ENCODE data around the gene CROCC. TPM values are rescaled to one million over a fixed set of nuclear protein-coding genes. Genes with fewer than 3 reads are reported as not detected.
"Not testable (repeated sequence)": the region's sequence is repeated elsewhere in the genome, so short reads cannot be mapped to it uniquely, and the experiment has no call there.

The CROCC gene
- total RNA-seq, 1 donor from 2014 or later = 6.8 TPM

DNA sequence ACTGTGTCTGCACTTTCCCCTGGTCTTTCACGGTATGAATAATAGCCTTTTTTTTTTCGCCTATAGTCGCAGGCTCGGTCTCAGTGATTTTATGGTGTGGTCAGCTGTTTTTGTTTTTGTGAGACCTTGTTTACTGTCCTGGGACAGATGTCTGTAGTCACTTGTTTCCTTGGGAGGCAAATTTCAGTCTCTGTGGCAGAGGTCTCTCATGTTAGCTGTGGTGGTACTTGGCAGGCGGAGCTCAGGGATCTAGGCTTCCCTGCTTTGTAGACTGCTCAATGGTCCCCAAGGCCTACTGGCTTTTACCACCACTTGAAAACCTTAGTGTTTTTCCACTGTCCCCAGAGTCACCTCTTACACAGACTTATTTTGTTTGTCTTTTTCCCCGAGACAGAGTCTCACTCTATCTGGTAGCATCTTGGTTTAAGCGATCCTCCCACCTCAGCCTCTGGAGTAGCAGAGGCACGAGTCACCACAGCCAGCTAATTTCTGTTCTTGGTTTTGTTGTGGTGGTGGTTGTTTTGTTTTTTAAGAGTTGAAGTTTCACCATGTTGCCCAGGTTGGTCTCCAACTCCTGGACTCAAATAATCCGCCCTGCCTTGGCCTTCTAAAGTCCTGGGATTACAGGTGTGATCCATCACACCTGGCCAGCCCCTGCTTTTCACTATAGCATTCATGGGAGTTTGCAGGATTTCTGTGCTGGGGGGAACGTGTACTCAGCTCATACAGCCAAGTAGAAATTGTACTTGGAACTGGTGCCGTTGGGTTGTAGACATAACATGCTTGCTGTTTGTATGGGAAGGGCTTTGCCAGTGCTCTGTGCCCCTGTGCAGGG is 15.6 kb upstream of the CROCC start:
- H3K27me3 ChIP-seq (ENCODE audit: control insufficient read depth in 3 of 3, insufficient read depth in 3 of 3, low read length in 3 of 3) = no peaks in the 10 kb centered on the region
- peak overlapping the region in 1 of 3 donors; percentile 17 for H3K4me3 ChIP-seq (ENCODE audit: low read length in 3 of 3)
- peak overlapping the region; percentile 98 for H3K27ac ChIP-seq (ENCODE audit: low read depth, low read length)
- H3K9me3 ChIP-seq (ENCODE audit: control insufficient read depth in 3 of 3, low read length in 3 of 3) = no peaks in the 10 kb centered on the region
- peaks cover 21 to 24% (median 21%) of the 10 kb centered on the region in 3 donors for H3K4me1 ChIP-seq (ENCODE audit: control insufficient read depth in 3 of 3, insufficient read depth in 3 of 3, low read length in 3 of 3)
- no peaks in the 10 kb centered on the region for H3K36me3 ChIP-seq (ENCODE audit: control insufficient read depth in 3 of 3, insufficient read depth in 3 of 3, low read length in 3 of 3)
- H3K9ac ChIP-seq (ENCODE audit: low read depth in 1 of 3, low read length in 3 of 3) = peak overlapping the region; percentile 93 to 100 (median 99)

DNA sequence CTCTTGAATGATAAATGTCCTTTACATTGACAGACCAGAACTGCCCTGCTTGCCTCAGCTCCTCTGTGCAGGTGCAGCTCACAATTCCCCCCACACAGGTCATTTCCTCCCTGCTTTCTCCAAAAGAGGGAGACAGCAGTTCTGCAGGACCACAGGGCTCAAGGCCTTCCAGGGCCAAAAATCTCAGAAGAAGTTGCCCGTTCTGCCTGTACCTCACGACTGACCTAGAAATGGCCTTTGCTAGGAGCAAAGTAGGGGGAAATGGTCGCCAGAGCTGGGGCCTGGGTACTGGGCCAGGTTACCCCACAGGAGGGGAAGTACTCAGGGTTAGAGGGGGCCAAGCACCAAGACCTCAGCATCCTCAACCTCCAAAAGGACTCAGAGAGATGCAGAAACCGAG is 14.9 kb upstream of the CROCC start:
- Histone ChIP-seq H3K27ac (ENCODE audit: low read depth, low read length) (peak overlapping the region; percentile 0), H3K4me3 (ENCODE audit: low read length in 3 of 3) (no peak overlapping the region), H3K27me3 (ENCODE audit: control insufficient read depth in 3 of 3, insufficient read depth in 3 of 3, low read length in 3 of 3) (no peaks in the 10 kb centered on the region), H3K4me1 (ENCODE audit: control insufficient read depth in 3 of 3, insufficient read depth in 3 of 3, low read length in 3 of 3) (peaks cover 21 to 28% (median 21%) of the 10 kb centered on the region in 3 donors), H3K36me3 (ENCODE audit: control insufficient read depth in 3 of 3, insufficient read depth in 3 of 3, low read length in 3 of 3) (no peaks in the 10 kb centered on the region), H3K9me3 (ENCODE audit: control insufficient read depth in 3 of 3, low read length in 3 of 3) (no peaks in the 10 kb centered on the region), H3K9ac (ENCODE audit: low read depth in 1 of 3, low read length in 3 of 3) (peak overlapping the region in 1 of 3 donors; percentile 99)

DNA sequence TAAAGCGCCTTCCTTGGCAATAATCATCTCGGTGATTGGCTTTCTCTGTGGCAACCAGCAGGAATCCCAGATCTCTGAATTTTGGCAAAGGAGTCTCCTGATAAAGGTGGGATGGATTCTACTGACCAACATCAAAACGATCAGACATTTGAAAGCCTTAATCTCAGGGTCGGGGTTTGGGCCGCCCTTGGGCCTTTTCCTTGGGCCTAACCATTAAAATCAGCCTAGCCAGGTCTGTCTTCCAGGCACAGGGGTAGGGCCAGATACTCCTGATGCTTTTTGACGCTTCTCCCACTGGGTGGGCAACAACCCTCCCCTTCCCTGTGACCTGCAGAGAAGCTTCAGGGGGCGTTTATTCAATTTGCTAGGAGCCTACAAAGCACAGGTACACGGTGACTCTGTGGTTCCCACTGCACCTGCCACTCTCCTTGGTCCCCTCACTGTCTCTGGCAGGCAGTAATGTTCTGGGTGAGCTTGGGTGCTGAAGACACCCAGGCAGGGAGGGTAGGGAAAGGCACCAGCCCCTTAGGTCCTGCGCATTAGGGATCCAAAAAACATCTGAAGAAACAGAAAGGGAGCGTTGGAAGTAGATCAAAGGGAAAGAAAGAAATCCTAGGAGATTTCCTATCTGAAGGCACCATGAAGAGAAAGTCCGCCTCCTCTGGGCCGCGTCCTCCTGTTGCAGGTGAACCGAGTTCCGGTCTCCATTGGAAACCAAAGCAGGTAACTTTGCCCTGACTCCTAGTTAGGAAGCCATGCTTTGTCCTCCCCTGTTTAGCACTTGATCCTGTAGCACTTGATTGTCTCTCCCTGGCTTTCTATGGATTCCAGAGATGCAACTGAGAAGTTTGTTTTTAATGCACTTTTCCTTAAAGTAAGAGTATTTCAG is 13.6 kb upstream of the CROCC start:
- H3K9me3 ChIP-seq (ENCODE audit: control insufficient read depth in 3 of 3, low read length in 3 of 3) = no peaks in the 10 kb centered on the region

DNA sequence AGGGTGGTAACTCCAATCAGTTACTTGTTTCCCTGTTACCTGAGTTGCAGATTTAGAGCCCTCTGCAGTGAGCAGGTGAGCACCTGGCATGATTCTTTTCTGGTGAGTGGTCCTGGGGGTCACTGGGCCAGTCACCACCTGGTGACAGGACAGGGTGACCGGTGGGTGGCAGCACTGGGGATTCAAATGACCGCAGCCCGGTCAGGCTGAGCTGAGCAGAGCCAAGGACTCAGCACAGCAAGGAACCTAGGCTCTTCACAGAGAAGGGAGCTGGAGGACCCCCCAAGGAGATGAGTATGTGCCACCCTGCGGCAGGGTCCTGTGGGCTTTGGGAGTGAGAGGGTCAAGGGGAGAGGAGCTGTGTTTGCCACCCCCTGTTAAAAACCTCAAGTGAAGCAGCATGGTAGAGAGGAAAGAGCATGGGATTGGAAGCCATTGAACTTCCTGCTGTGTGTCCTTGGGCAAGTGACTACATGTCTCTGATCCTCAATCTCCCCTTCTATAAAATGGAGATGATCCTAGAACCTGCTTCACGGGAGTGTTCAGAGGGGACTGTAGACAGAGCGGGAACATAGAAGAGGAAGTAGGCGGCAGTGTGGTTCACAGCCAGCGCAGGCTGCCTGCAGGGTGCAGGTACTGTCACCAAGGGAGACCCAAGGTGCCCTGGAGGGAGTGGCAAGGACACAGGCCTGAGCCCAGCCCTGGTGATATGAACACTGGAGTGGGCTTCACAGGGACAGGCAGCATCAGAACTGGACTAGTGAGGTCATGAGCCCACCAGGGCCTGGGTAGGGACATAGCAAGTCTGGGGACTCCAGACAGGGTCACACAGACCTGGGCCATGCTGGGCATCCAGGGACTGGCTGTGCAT is 9.6 kb upstream of the CROCC start:
- peak overlapping the region in 1 of 3 donors; percentile 33 for H3K9ac ChIP-seq (ENCODE audit: low read depth in 1 of 3, low read length in 3 of 3)
- H3K9me3 ChIP-seq (ENCODE audit: control insufficient read depth in 3 of 3, low read length in 3 of 3) = not testable (repeated sequence)

More for the DNA sequence above, 13.6 kb upstream of the CROCC start:
- no peak overlapping the region for H3K27ac ChIP-seq (ENCODE audit: low read depth, low read length)
- no peaks in the 10 kb centered on the region for H3K27me3 ChIP-seq (ENCODE audit: control insufficient read depth in 3 of 3, insufficient read depth in 3 of 3, low read length in 3 of 3)
- H3K36me3 ChIP-seq (ENCODE audit: control insufficient read depth in 3 of 3, insufficient read depth in 3 of 3, low read length in 3 of 3) = no peaks in the 10 kb centered on the region
- no peak overlapping the region for H3K4me3 ChIP-seq (ENCODE audit: low read length in 3 of 3)
- peaks cover 20 to 38% (median 30%) of the 10 kb centered on the region in 3 donors for H3K4me1 ChIP-seq (ENCODE audit: control insufficient read depth in 3 of 3, insufficient read depth in 3 of 3, low read length in 3 of 3)
- peak overlapping the region in 1 of 3 donors; percentile 55 for H3K9ac ChIP-seq (ENCODE audit: low read depth in 1 of 3, low read length in 3 of 3)

DNA sequence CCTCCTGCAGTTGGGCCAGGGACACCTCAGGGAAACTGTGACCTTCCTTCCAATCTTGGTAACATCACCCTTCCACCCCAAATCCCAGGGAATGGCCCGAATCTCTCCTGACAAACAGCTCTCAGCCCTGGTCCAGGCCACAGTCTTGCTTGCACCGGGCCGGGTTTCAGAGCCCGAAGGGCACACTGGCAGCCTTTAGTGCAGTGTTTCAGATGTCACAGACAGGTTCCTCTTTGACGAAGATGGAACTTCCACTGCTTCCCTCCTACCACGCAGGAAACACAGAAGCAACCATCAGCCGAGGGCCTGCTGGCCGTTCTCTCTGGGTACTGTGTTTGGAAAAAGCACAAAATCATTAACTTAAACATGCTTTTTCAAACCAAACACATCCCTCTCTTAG is 9.0 kb upstream of the CROCC start:
- not testable (repeated sequence) for H3K27ac ChIP-seq (ENCODE audit: low read depth, low read length); H3K27me3 ChIP-seq (ENCODE audit: control insufficient read depth in 3 of 3, insufficient read depth in 3 of 3, low read length in 3 of 3); H3K9me3 ChIP-seq (ENCODE audit: control insufficient read depth in 3 of 3, low read length in 3 of 3); H3K36me3 ChIP-seq (ENCODE audit: control insufficient read depth in 3 of 3, insufficient read depth in 3 of 3, low read length in 3 of 3)
- peak overlapping the region in 2 of 3 donors; percentile 16 to 99 for H3K9ac ChIP-seq (ENCODE audit: low read depth in 1 of 3, low read length in 3 of 3)
- H3K4me1 ChIP-seq (ENCODE audit: control insufficient read depth in 3 of 3, insufficient read depth in 3 of 3, low read length in 3 of 3) = peaks cover 9 to 37% (median 28%) of the 10 kb centered on the region in 3 donors
- H3K4me3 ChIP-seq (ENCODE audit: low read length in 3 of 3) = peak overlapping the region in 1 of 3 donors; percentile 88

More for the DNA sequence above, 9.6 kb upstream of the CROCC start:
- not testable (repeated sequence) for H3K27me3 ChIP-seq (ENCODE audit: control insufficient read depth in 3 of 3, insufficient read depth in 3 of 3, low read length in 3 of 3); H3K36me3 ChIP-seq (ENCODE audit: control insufficient read depth in 3 of 3, insufficient read depth in 3 of 3, low read length in 3 of 3); H3K4me3 ChIP-seq (ENCODE audit: low read length in 3 of 3); H3K27ac ChIP-seq (ENCODE audit: low read depth, low read length)
- peaks cover 9 to 37% (median 28%) of the 10 kb centered on the region in 3 donors for H3K4me1 ChIP-seq (ENCODE audit: control insufficient read depth in 3 of 3, insufficient read depth in 3 of 3, low read length in 3 of 3)

DNA sequence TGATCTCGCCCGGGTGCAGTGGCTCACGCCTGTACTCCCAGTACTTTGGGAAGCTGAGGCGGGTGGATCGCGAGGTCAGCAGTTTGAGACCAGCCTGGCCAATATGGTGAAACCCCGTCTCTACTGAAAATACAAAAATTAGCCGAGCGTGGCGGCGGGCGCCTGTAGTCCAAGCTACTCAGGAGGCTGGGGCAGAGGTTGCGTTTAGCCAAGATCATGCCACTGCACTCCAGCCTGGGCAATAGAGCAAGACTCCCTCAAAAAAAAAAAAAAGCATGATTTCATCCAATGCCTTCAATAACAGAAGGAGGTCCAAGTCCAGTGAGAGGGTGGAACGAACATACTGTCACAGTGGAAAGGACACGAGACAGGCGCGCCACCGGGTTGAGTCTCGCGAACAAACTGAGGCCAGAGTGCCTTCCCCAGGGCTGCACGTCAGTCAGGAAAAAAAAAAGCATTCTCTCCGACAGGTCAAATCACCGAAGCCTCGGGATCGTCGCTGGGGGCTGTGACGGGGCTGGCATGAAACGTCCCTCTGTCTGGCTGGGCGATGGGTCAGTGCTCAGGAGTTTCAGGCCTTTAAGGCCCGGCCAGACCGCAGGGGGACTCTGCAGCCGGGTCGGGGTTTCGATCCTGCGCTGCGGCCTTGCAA is 8.4 kb upstream of the CROCC start:
- no peaks in the 10 kb centered on the region for H3K9me3 ChIP-seq (ENCODE audit: control insufficient read depth in 3 of 3, low read length in 3 of 3)
- H3K4me3 ChIP-seq (ENCODE audit: low read length in 3 of 3) = peak overlapping the region; percentile 72 to 93 (median 88)
- H3K36me3 ChIP-seq (ENCODE audit: control insufficient read depth in 3 of 3, insufficient read depth in 3 of 3, low read length in 3 of 3) = no peaks in the 10 kb centered on the region
- peak overlapping the region; percentile 81 to 99 (median 86) for H3K9ac ChIP-seq (ENCODE audit: low read depth in 1 of 3, low read length in 3 of 3)
- H3K4me1 ChIP-seq (ENCODE audit: control insufficient read depth in 3 of 3, insufficient read depth in 3 of 3, low read length in 3 of 3) = peaks cover 9 to 37% (median 28%) of the 10 kb centered on the region in 3 donors
- H3K27me3 ChIP-seq (ENCODE audit: control insufficient read depth in 3 of 3, insufficient read depth in 3 of 3, low read length in 3 of 3) = no peaks in the 10 kb centered on the region
- peak overlapping the region; percentile 68 for H3K27ac ChIP-seq (ENCODE audit: low read depth, low read length)

DNA sequence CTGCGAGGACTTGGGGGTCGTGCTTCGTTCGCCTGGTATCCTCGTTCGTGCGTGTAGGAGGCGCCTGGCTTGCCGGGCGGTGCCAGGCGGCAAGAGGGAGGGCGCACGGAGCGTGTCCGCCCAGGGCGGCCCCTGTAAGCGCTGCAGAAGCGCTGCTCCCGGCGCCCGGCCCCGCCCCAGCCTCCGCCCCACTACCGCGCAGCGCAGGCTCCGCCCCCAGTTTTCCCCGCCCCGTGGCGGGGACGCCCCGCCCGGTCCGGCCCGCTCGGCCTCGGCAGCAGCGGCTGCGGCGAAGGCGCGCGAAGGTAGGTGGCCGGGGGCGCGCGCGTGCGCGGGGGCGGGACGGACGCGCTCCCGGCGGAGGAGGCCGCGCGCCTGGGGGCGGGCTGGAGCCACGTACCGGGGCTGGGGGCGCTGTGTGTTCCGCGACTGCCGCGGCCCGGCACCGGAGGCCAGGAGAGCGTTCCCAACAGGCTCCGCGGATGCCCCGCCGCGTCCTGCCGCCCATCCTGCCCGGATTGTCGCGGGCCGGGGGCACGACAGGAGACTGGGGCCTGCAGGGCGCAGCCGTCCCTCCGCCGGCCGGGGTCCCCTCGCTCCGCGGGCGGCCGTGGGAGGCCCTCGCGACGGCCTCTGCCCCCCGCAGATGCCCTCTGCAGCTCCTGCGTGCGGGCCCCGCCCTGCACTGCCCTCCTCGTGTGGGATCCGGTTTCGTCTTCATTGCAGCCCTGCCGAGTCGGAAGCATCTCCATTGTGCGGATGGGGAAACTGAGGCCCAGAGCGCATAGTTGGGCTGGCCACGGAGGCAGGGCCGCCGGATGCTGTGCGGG is 7.7 kb upstream of the CROCC start:
- Histone ChIP-seq H3K9ac (ENCODE audit: low read depth in 1 of 3, low read length in 3 of 3) (peak overlapping the region; percentile 87 to 99 (median 96)), H3K4me1 (ENCODE audit: control insufficient read depth in 3 of 3, insufficient read depth in 3 of 3, low read length in 3 of 3) (peaks cover 9 to 37% (median 28%) of the 10 kb centered on the region in 3 donors), H3K4me3 (ENCODE audit: low read length in 3 of 3) (peak overlapping the region; percentile 77 to 95 (median 93)), H3K27ac (ENCODE audit: low read depth, low read length) (peak overlapping the region; percentile 73), H3K27me3 (ENCODE audit: control insufficient read depth in 3 of 3, insufficient read depth in 3 of 3, low read length in 3 of 3) (no peaks in the 10 kb centered on the region), H3K36me3 (ENCODE audit: control insufficient read depth in 3 of 3, insufficient read depth in 3 of 3, low read length in 3 of 3) (no peaks in the 10 kb centered on the region), H3K9me3 (ENCODE audit: control insufficient read depth in 3 of 3, low read length in 3 of 3) (no peaks in the 10 kb centered on the region)

DNA sequence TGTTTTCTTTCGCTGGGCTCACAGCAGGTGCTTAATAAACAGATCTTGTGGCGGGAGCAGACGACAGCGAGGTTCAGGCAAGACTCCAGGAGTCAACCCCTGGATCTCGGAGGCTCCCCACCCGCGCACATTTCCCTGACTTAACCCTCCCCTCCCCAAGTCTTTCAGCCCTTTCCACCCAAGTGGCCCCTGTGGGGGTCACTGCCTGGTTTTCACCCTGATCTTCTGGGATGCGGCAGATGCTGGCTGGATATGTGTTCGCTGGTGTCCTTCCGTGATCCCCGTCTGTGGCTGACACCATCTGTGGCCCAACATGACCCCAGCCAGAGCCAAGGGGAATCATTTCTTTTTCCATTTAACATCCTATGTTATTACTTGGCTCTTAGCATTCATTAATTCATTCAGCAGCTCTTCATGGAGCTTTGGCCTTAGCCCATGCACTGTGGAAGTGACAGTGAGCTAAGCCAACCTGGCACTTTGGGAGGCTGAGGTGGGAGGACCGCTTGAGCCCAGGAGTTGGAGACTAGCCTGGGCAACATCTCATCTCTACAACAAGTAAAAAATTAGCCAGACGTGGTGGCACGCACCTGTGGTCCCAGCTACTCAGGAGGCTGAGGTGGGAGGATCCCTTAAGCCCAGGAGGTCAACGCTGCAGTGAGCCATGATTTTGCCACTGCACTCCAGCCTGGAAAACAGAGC is 6.7 kb upstream of the CROCC start:
- not testable (repeated sequence) for H3K9me3 ChIP-seq (ENCODE audit: control insufficient read depth in 3 of 3, low read length in 3 of 3); H3K36me3 ChIP-seq (ENCODE audit: control insufficient read depth in 3 of 3, insufficient read depth in 3 of 3, low read length in 3 of 3); H3K27me3 ChIP-seq (ENCODE audit: control insufficient read depth in 3 of 3, insufficient read depth in 3 of 3, low read length in 3 of 3)
- Histone ChIP-seq H3K4me1 (ENCODE audit: control insufficient read depth in 3 of 3, insufficient read depth in 3 of 3, low read length in 3 of 3) (peaks cover 9 to 37% (median 28%) of the 10 kb centered on the region in 3 donors), H3K4me3 (ENCODE audit: low read length in 3 of 3) (peak overlapping the region; percentile 77 to 95 (median 93)), H3K27ac (ENCODE audit: low read depth, low read length) (peak overlapping the region; percentile 73), H3K9ac (ENCODE audit: low read depth in 1 of 3, low read length in 3 of 3) (peak overlapping the region in 2 of 3 donors; percentile 87 to 99)

Measured in skeletal muscle tissue (tissue), 4 donors.